Panc1 (cell line): ENCODE results near the gene ADGRV1.

Experiments used
- POLR2AphosphoS5 ChIP-seq: IDR thresholded peaks from 2 replicates; pipeline ENCODE4 v1.6.1; 2012; ENCODE audit warnings: mild to moderate bottlenecking, low read depth, low read length, moderate library complexity
- TF ChIP-seq, protein P1 (sequence below): fragments of 450-650 bp; IDR thresholded peaks from 2 replicates; pipeline ENCODE4 v1.5.1; 2017; ENCODE audit warnings: mild to moderate bottlenecking
- TF ChIP-seq, protein P2 (sequence below), 2 experiments: IDR thresholded peaks; 2 replicates each; pipeline ENCODE4 v1.6.1; 2011 to 2012; ENCODE audit warnings: low read depth in 2 of 2, control low read depth in 1 of 2, low read length in 1 of 2, mild to moderate bottlenecking in 1 of 2, moderate library complexity in 1 of 2; ENCODE audit not compliant: insufficient read depth in 1 of 2

DNA sequence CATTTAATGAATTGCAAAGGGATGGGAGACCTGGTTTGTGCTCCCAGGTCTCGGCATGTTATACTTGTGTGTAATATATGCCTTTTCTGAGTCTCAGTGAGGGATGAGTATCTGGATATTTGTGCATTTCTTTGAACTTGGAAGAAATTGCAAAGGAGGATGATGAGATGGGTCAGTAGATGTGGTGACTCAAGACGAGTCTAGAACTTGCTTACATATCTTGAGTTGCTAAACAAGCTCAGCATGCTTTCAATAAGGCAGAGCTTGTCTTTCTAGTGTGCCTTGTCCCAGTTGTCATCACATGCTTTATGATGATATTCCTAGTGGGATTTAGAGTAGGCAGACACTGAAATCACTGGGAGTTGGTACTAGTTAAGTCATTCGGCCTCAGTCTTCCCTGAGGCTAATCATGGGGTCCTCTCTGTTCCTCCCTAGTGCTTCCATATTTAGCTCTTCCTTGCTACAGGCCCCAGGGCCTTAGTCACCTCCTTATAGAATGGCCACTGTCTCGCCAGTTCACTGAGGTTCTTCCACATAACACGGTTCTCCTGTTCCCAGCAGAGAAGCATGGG is 602.2 kb downstream of the ADGRV1 start:
- no peak for TF ChIP-seq POLR2AphosphoS5
- TF ChIP-seq, protein P1, sequence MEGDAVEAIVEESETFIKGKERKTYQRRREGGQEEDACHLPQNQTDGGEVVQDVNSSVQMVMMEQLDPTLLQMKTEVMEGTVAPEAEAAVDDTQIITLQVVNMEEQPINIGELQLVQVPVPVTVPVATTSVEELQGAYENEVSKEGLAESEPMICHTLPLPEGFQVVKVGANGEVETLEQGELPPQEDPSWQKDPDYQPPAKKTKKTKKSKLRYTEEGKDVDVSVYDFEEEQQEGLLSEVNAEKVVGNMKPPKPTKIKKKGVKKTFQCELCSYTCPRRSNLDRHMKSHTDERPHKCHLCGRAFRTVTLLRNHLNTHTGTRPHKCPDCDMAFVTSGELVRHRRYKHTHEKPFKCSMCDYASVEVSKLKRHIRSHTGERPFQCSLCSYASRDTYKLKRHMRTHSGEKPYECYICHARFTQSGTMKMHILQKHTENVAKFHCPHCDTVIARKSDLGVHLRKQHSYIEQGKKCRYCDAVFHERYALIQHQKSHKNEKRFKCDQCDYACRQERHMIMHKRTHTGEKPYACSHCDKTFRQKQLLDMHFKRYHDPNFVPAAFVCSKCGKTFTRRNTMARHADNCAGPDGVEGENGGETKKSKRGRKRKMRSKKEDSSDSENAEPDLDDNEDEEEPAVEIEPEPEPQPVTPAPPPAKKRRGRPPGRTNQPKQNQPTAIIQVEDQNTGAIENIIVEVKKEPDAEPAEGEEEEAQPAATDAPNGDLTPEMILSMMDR, result no peak
- TF ChIP-seq, protein P2, sequence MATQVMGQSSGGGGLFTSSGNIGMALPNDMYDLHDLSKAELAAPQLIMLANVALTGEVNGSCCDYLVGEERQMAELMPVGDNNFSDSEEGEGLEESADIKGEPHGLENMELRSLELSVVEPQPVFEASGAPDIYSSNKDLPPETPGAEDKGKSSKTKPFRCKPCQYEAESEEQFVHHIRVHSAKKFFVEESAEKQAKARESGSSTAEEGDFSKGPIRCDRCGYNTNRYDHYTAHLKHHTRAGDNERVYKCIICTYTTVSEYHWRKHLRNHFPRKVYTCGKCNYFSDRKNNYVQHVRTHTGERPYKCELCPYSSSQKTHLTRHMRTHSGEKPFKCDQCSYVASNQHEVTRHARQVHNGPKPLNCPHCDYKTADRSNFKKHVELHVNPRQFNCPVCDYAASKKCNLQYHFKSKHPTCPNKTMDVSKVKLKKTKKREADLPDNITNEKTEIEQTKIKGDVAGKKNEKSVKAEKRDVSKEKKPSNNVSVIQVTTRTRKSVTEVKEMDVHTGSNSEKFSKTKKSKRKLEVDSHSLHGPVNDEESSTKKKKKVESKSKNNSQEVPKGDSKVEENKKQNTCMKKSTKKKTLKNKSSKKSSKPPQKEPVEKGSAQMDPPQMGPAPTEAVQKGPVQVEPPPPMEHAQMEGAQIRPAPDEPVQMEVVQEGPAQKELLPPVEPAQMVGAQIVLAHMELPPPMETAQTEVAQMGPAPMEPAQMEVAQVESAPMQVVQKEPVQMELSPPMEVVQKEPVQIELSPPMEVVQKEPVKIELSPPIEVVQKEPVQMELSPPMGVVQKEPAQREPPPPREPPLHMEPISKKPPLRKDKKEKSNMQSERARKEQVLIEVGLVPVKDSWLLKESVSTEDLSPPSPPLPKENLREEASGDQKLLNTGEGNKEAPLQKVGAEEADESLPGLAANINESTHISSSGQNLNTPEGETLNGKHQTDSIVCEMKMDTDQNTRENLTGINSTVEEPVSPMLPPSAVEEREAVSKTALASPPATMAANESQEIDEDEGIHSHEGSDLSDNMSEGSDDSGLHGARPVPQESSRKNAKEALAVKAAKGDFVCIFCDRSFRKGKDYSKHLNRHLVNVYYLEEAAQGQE (IDR thresholded peaks at IDR 0.05; ENCODE audit: insufficient read depth in 1 of 2, low read depth in 2 of 2, low read length in 1 of 2), result no peak
